ENCODE data around the gene KCNA1.
A peak's percentile ranks its signal among the peaks of the same experiment; 100 is the strongest.

The KCNA1 gene

GRCh38 chr12:4962539-4963486 lies 53.1 kb downstream of the KCNA1 start:
- peak; percentile 8 for DNase-seq

All from EL (cell line).